Erythroblast (primary cell): ENCODE data around the gene NCL.

Experiments
- GATA1 ChIP-seq: IDR thresholded peaks from 2 replicates; pipeline ENCODE4 v1.6.1; 2011; ENCODE audit warnings: low read depth, mild to moderate bottlenecking, control low read depth, low read length, moderate library complexity
- POLR2A ChIP-seq: IDR thresholded peaks from 2 replicates; pipeline ENCODE4 v1.6.1; 2011; ENCODE audit warnings: mild to moderate bottlenecking, low read length

- TF ChIP-seq POLR2A (no peak), GATA1 (no peak)
Observed at GRCh38 chr2:231423176-231423575, 41.1 kb downstream of the NCL start.
